Tibial nerve (tissue), 4 donors: ENCODE measurements around the gene TWSG1. TPM values are rescaled to one million over a fixed set of nuclear protein-coding genes. Genes with fewer than 3 reads are reported as not detected.

ENCODE experiments used
- DNase-seq, 2 donors: peaks; one replicate each; pipeline ENCODE4 v3.0.0-alpha.2; 2019; ENCODE audit warnings: low spot score in 2 of 2
- H3K27ac ChIP-seq, 4 donors: fragments of 200-600 bp; sonication (generic) in 3 of 4; one replicate each; pipeline ENCODE4 v1.5.1; 2017 to 2019; ENCODE audit warnings: mild to moderate bottlenecking in 1 of 4
- H3K27me3 ChIP-seq, 2 donors: fragments of 200-600 bp; sonication (generic) in 1 of 2; one replicate each; pipeline versions ENCODE4 v1.5.1 to v1.6.0; 2017 to 2019
- H3K36me3 ChIP-seq, 3 donors: fragments of 200-600 bp; sonication (generic); one replicate each; pipeline ENCODE4 v1.5.1; 2018 to 2019
- H3K4me1 ChIP-seq, 4 donors: fragments of 200-600 bp; sonication (generic) in 3 of 4; one replicate each; pipeline ENCODE4 v1.5.1; 2017 to 2019
- H3K4me3 ChIP-seq, 4 donors: fragments of 200-600 bp; sonication (generic) in 3 of 4; one replicate each; pipeline ENCODE4 v1.5.1; 2017 to 2019; ENCODE audit warnings: mild to moderate bottlenecking in 1 of 4, moderate library complexity in 1 of 4
- H3K9me3 ChIP-seq, 4 donors: fragments of 200-600 bp; sonication (generic) in 3 of 4; one replicate each; pipeline ENCODE4 v1.5.1; 2017 to 2019
- EP300 ChIP-seq, 2 donors: sonication (generic); formaldehyde crosslinking; IDR thresholded peaks; one replicate each; pipeline ENCODE4 v1.6.1; 2017; ENCODE audit warnings: antibody characterized with exemption in 2 of 2, mild to moderate bottlenecking in 1 of 2
- POLR2A ChIP-seq, 2 donors: fragments of 450-650 bp; IDR thresholded peaks; one replicate each; pipeline ENCODE4 v1.6.1; 2017; ENCODE audit warnings: antibody characterized with exemption in 2 of 2, mild to moderate bottlenecking in 2 of 2, moderate library complexity in 2 of 2
- WGBS, 2 donors: methylation state at CpG; one replicate each; pipeline ENCODE4 v1.1.5; 2018; 5-methylcytosine and 5-hydroxymethylcytosine counted together
- total RNA-seq, 4 donors: library from RNA; depleted of rRNA; stranded (reverse); fragments of >200 nt; gene quantifications; one replicate each; pipeline ENCODE4 v1.1.0, GENCODE V29; 2016
- TF ChIP-seq, protein P1 (sequence below), 5 experiments: fragments of 200-600 bp in 3 of 5; fragments of 450-650 bp in 2 of 5; sonication (generic) in 3 of 5; IDR thresholded peaks; one replicate each; pipeline ENCODE4 v1.5.1; 2016 to 2019; ENCODE audit warnings: antibody characterized with exemption in 5 of 5, mild to moderate bottlenecking in 3 of 5, moderate library complexity in 2 of 5

The TWSG1 gene
- total RNA-seq, 4 donors from 2014 or later: 33.3 to 64.9 (median 56.9) TPM

DNA sequence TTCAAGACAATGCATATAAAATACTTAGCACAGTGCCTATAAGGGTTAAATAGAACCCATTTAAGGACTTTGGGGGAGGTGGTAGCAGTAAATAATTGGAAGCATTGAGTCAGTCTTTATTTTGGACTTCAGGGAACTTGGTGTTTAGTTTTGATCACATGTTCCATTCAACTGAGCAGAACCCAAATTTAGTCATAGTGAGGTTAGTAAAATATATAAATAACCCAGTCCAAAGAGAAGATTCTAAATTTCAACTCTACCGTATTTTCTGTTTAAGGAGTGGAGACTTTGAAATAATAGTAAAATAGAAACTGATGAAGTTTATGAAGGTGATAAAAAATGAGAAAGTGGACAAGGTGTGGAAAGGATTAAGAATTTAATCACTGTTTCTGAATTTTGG lies 19.7 kb downstream of the TWSG1 start:
- Histone ChIP-seq H3K27ac (no peak overlapping the region), H3K27me3 (no peaks in the 10 kb centered on the region), H3K36me3 (no peaks in the 10 kb centered on the region), H3K4me3 (no peak overlapping the region), H3K9me3 (no peaks in the 10 kb centered on the region), H3K4me1 (peaks cover 0 to 12% (median 0%) of the 10 kb centered on the region in 4 donors)
- WGBS, 2 donors: 45 to 47% methylated on average over 1 of the region's 1 CpG
- DNase-seq: no peak
- no peak for TF ChIP-seq POLR2A (IDR thresholded peaks at IDR 0.05)

DNA sequence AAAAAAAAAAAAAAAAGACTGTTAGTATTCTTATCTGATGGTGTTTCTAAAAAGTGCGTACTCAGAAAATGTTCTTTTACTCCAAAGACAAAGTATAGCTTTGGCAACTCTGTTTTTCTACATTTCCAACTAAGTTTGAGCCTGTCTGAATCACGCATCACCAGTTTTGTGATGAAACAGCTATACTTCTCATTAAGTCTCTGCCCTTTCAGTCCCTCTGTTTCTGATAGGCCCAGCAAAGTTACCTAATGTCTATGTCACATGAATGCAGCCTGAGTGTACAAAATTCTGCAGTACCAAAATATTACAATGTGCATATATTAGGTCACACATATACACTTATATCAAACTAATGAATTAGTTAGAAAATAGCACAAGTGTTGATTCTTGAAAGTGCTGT lies 22.4 kb downstream of the TWSG1 start:
- TF ChIP-seq, protein P1, sequence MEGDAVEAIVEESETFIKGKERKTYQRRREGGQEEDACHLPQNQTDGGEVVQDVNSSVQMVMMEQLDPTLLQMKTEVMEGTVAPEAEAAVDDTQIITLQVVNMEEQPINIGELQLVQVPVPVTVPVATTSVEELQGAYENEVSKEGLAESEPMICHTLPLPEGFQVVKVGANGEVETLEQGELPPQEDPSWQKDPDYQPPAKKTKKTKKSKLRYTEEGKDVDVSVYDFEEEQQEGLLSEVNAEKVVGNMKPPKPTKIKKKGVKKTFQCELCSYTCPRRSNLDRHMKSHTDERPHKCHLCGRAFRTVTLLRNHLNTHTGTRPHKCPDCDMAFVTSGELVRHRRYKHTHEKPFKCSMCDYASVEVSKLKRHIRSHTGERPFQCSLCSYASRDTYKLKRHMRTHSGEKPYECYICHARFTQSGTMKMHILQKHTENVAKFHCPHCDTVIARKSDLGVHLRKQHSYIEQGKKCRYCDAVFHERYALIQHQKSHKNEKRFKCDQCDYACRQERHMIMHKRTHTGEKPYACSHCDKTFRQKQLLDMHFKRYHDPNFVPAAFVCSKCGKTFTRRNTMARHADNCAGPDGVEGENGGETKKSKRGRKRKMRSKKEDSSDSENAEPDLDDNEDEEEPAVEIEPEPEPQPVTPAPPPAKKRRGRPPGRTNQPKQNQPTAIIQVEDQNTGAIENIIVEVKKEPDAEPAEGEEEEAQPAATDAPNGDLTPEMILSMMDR (IDR thresholded peaks at IDR 0.05): no peak
- TF ChIP-seq POLR2A (IDR thresholded peaks at IDR 0.05) (no peak), EP300 (IDR thresholded peaks at IDR 0.05) (no peak)
- Histone ChIP-seq H3K27me3 (no peaks in the 10 kb centered on the region), H3K9me3 (no peaks in the 10 kb centered on the region), H3K4me3 (no peak overlapping the region), H3K27ac (no peak overlapping the region), H3K4me1 (peaks cover 0 to 12% (median 0%) of the 10 kb centered on the region in 4 donors), H3K36me3 (peaks cover 0 to 10% (median 0%) of the 10 kb centered on the region in 3 donors)
- 92 to 96% methylated on average over 2 of the region's 2 CpGs for WGBS, 2 donors
- no peak for DNase-seq

DNA sequence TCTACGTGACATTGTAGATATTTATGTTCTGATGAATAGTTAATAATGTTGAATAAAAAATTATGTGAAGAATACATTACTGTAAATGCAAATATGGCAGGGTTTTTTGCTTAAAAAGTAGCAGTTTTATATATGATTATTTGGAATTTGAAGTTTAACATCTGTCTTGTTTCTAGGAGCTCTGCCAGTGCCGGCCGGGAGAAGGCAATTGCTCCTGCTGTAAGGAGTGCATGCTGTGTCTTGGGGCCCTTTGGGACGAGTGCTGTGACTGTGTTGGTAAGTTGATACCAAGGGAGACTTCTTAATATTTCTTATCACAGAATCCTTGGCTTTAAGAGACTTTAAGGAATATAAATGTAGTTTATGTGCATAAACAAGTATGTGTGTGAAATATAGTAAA lies 25.2 kb downstream of the TWSG1 start:
- Histone ChIP-seq H3K4me1 (peaks cover 0 to 3% (median 0%) of the 10 kb centered on the region in 4 donors), H3K9me3 (no peaks in the 10 kb centered on the region), H3K27ac (no peak overlapping the region), H3K36me3 (peaks cover 0 to 10% (median 0%) of the 10 kb centered on the region in 3 donors), H3K4me3 (no peak overlapping the region), H3K27me3 (no peaks in the 10 kb centered on the region)
- 81 to 82% methylated on average over 4 of the region's 4 CpGs for WGBS, 2 donors
- no peak for DNase-seq
- TF ChIP-seq EP300 (IDR thresholded peaks at IDR 0.05): no peak
- TF ChIP-seq, protein P1 (IDR thresholded peaks at IDR 0.05): no peak

DNA sequence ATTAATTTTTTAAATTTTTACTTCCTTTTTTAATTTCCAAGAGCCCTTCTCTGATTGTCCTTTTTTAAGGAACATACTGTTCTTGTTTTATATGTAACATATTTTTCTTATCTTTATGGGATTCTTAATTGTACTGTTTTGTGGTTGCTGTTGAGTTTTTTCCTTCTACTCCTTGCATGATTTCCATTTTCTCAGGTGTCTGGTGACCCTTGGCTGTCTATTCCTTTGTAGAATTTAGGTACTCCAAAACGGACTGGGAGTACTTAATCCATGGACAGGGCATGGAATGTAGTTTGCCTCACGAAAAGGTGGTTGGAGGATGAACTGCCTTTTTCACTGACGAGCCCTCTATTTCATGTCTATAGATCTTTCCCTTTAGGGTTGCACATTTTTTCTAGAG lies 26.6 kb downstream of the TWSG1 start:
- Histone ChIP-seq H3K27ac (no peak overlapping the region), H3K4me1 (peaks cover 0 to 7% (median 0%) of the 10 kb centered on the region in 4 donors), H3K4me3 (no peak overlapping the region), H3K9me3 (no peaks in the 10 kb centered on the region), H3K36me3 (peaks cover 0 to 10% (median 0%) of the 10 kb centered on the region in 3 donors), H3K27me3 (no peaks in the 10 kb centered on the region)
- WGBS, 2 donors: 78 to 84% methylated on average over 3 of the region's 3 CpGs
- no peak for DNase-seq
- TF ChIP-seq POLR2A (IDR thresholded peaks at IDR 0.05): no peak
- TF ChIP-seq, protein P1 (IDR thresholded peaks at IDR 0.05): no peak
- TF ChIP-seq EP300 (IDR thresholded peaks at IDR 0.05): no peak

DNA sequence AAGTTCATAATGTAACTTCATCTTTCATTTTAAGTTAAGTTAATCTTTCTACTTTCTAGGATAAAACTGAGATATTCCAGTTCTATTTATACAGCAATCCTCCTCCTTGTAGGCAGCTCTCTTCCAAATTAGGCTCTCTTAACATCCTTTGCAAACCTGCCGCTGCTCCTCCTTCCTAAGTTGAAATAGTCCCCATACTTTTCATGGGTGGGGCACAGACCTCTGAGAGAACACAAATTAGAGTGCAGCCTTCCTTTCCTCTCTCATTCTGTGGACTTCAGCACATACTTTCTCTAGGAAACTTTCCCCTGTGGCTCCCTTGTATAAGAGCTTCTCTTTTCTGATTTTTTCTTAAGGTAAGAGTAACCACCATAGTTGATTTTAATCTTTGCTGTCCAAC lies 28.3 kb downstream of the TWSG1 start:
- Histone ChIP-seq H3K9me3 (no peaks in the 10 kb centered on the region), H3K36me3 (peaks cover 0 to 19% (median 0%) of the 10 kb centered on the region in 3 donors), H3K4me3 (no peak overlapping the region), H3K27me3 (no peaks in the 10 kb centered on the region), H3K4me1 (peaks cover 0 to 12% (median 0%) of the 10 kb centered on the region in 4 donors), H3K27ac (no peak overlapping the region)
- DNase-seq: no peak
- TF ChIP-seq EP300 (IDR thresholded peaks at IDR 0.05) (no peak), POLR2A (IDR thresholded peaks at IDR 0.05) (no peak)
- TF ChIP-seq, protein P1 (IDR thresholded peaks at IDR 0.05): no peak
- 71 to 78% methylated on average over 1 of the region's 1 CpG for WGBS, 2 donors

DNA sequence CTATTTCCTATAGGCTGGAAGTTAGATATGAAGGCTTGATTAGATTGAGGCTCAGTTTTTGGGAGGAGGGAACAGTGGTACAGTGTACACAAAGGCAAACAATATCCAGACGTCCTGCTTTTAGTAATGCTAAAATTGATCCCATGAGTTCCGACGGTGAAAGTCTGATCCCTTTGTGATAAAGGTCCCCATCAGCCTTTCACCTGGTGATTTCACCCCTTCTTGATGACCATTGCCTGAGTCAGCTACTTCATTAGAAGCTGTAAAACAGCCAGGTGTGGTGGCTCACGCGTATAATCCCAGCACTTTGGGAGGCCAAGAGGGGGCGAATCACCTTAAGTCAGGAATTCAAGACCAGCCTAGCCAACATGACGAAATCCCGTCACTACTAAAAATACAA lies 29.7 kb downstream of the TWSG1 start:
- TF ChIP-seq EP300 (IDR thresholded peaks at IDR 0.05) (no peak), POLR2A (IDR thresholded peaks at IDR 0.05) (no peak)
- TF ChIP-seq, protein P1 (IDR thresholded peaks at IDR 0.05): no peak
- peaks cover 0 to 12% (median 0%) of the 10 kb centered on the region in 4 donors for H3K4me1 ChIP-seq
- H3K4me3 ChIP-seq: no peak overlapping the region
- no peaks in the 10 kb centered on the region for H3K27me3 ChIP-seq
- DNase-seq: no peak
- WGBS, 2 donors: 89 to 90% methylated on average over 8 of the region's 8 CpGs
- H3K36me3 ChIP-seq: peaks cover 0 to 29% (median 0%) of the 10 kb centered on the region in 3 donors
- no peaks in the 10 kb centered on the region for H3K9me3 ChIP-seq
- H3K27ac ChIP-seq: no peak overlapping the region
